Tongue (tissue), 2 donors: ENCODE data around the gene PARD3B. TPM values are rescaled to one million over a fixed set of nuclear protein-coding genes. Genes with fewer than 3 reads are reported as not detected.

Experiments used
- DNase-seq: peaks from one replicate; pipeline ENCODE4 v3.0.0-alpha.2; 2015
- total RNA-seq: library from RNA; depleted of rRNA; stranded (reverse); fragments of >200 nt; gene quantifications from one replicate; pipeline ENCODE4 v1.2.3, GENCODE V29; 2014

PARD3B gene
- total RNA-seq, 1 donor from 2014 or later = 21.5 TPM

- DNase-seq = no peak
These were observed 594.7 kb downstream of the PARD3B start for GRCh38 chr2:205139822-205140463.

DNA sequence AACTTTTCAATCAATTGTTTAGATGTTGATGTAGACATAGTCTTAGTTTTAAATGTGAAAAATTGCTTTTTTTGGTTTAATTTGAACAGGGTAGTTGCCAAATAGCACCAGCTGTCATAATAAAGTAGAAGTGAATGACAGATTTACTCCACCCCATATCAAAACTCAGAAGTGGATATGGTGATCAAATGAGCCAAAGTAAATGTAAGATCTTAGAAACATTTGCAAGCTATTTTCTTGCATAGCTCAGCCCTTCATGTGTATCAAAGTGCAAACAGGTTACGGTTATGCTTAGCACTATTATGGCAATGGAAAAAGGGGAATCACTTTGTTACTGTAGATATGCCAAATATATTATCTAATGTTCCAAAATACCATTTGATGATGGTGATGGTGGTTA, 596.1 kb downstream of the PARD3B start:
- no peak for DNase-seq

DNA sequence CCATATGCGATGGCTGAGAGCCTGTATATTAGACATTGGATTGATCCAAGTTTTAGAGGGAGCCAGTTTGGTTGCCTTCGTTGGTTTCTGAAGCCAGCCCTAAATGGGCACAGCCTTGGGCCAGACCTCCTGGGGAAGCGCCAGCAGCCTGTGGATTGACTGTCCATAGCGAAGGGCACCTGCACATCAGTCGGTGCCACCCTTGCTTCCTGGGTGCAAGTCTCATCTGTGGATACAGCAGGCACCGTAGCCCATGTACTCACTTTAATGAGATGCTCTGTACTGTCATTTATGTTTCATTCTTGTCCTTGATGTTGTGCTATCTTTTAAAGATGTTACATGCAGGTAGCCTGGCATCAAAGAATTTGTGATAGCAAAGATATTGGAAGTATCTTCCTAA, 600.6 kb downstream of the PARD3B start:
- DNase-seq = no peak

- peak; percentile 17 for DNase-seq
These were observed 603.5 kb downstream of the PARD3B start for GRCh38 chr2:205148755-205149154.

DNA sequence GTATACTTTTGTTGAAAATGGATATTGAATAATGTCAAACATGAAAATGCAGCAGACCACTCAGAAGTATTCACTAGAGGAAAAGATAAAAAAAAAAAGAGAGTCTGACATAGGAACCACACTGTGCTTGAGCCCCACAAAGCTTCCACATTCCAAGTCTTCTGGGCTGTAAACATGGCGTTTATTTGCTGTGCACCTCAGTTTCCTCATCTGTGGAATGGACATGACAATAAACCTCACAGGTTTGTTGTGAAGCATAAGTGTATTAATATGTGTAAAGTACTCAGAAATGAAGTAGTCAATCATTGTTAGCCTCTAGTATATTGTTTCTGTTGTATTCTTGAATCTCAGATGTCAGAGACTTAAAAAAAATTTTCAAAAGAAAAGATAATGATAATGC, 611.2 kb downstream of the PARD3B start:
- no peak for DNase-seq

DNA sequence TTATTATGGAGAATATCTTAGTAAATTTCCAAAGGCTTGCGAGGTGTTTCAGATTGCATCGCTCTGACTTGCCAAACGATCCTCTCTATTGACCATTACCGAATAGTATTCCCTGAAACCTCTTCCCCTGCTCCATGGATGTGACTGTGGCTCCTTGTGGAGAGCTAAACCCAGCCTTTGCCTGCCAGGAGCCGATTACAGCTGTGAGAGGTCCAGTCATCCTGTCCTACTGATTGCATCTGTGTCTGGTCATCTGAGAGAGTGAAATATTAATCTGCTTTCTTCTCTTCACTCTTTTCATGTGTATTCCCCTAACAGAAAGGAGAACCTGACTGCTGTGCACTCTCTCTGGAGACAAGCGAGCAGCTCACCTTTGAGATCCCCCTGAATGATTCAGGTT, 613.1 kb downstream of the PARD3B start:
- no peak for DNase-seq

DNA sequence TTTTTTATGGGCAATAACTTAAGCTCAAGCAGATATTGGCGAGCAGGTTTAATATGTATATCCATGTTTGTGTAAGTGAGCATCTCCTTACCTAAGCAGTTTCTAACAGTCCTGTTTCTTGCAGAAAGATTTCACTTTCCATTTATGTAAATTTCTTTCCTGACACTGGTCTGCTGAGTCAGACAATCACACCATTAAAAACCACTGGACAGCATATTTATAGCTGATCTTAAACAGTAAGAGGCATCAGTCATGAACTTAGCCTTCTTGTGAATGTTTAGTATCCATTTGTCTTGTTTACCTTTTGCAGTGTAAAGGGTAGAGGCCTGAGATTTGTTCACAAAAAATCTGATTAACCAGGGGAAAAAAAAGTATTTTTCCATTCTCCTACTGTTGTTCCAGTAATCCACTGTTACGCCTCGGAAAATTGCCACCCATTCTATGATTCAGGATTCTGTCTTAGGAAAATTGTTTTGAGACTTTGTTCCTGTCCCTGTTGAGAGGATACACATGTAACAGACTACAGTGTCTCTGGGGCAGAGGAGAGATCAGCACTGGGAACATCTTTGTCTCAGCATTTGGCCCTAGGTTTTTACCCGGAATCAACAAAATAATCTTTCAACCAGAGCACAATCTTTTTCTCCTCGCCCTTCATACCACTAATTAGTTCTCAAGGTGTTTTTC, 616.0 kb downstream of the PARD3B start:
- no peak for DNase-seq

DNA sequence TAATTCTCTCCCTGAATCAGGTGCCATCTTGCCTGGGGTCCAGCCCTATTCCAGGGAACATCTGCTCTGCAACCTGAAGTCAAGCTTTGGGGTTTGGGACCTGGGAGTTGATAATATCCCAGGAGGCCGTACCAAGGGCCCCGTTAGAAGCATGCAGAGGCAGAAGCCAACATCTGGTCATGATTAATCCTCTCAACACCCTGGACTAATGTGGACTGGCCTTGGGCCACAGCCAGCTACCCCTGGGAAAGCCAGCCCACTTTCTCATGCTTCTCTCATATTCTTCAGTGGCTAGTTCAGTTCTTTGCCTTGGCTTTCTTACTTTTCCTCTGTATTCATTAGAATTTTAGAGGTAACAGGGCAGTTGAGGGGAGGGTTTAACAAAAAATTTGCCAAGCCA, 621.5 kb downstream of the PARD3B start:
- DNase-seq = no peak

DNA sequence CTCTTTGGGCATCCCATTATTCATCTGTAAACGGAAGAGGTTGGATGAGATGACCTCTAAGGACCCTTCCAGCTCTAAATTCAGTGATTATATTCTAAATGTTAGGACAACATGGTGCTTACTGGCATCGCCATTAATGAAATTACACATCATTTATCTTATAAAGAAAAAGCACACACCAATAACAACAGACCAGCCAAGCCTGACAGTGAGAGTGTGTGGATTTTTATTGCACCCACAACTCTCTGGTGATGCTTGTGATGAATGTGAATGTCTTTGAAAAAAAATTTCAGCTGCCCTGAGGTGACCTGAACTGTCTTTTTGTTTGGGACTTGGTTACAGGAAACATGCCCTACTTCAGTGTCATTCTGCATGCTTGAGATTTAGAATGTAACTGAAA, 623.7 kb downstream of the PARD3B start:
- DNase-seq = no peak

- DNase-seq = no peak
These were observed 624.2 kb downstream of the PARD3B start for GRCh38 chr2:205169464-205169863.

DNA sequence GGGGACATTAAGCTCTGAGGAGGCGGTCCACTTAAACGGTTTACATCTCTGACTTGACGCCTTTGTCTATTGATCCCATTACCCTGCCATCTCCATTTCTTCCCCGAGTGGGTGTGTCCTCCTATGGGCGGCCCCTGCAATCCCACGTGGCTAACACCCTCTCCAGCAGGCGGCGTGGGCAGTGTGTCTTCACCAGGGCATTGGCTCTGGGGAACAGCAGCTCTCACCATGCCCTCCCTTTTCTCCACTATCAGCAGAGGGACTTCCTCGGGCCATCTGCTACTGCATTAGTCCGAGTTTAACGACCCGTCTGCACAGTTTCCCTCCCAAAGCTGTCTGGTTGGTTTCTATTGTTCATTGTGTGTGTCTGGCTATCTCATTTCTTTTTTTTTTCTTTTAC, 625.1 kb downstream of the PARD3B start:
- no peak for DNase-seq

GRCh38 chr2:205171261-205171940, 626.1 kb downstream of the PARD3B start:
- no peak for DNase-seq

DNA sequence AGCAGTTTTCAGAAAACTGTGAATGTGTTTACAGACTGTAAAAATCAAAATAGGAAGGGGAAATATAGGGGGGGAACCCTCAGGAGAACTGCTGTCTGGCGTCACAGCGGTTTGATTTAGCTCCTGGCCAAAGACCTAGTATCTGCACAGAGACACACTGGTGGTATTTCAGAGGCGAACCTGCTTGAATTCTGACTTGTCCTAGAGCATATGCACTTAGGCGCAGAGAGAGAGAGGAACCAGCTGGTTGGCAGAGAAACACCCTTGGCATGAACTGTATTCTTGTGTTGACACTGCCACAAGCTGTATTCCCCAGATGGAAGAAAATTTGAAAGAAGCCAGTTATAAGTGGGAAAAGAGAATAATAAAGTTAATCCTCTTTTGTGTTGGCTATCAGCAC, 630.6 kb downstream of the PARD3B start:
- DNase-seq = peak; percentile 78

DNA sequence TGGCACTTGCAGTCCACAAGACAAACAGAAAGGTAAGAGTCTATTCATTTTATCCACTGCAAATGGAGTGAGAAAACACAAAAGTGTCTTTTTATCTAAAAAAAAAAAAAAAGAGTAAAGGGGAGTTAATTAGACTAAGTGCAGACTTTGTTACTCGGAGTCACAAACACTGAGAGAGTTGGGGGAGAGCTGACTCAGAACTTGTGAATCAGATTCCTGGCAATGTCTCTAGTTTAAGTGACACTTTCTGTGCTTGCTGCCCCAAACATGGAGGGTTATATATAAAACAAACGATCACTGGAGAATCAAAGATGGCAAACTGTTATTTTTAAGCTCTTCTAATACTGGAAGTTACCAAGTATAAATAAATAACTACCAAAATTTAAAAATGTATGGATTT, 631.3 kb downstream of the PARD3B start:
- no peak for DNase-seq

DNA sequence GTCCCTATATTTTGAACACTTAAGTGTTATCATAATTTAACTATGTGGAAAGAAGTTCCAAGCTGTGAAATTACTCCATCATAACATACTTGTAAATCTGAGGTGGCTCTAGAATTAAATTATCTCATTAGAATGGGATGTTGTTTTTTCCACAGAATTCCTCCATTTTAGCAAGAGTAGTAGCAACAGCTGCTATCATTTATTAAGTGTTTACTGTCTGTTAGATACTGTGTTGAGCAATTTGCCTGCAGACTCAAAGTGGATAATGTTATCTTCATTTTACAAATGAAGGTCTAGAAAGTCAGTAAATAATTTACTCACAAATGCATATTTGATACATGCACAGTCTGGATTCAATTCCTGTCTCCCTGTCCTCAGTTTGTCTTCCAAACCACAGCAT, 632.3 kb downstream of the PARD3B start:
- DNase-seq = no peak

DNA sequence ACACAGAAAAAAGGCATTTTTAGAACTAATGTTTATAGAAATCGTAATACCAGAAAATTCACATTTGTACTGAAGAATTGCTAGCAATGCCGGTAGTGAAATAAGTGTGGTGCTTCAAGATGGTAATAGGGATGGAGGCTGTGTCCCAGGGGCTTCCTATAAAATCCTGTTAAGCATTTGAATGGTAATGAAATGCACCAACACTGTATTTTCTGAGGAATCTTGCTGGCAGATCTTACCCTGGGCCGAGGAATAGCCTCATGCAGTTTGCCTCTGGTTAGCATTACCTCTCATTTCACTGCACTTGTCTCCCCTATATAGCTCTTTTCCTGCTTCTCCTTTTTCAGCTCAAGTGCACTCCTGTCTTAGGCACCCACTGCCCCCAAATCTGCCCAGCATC, 635.5 kb downstream of the PARD3B start:
- no peak for DNase-seq

DNA sequence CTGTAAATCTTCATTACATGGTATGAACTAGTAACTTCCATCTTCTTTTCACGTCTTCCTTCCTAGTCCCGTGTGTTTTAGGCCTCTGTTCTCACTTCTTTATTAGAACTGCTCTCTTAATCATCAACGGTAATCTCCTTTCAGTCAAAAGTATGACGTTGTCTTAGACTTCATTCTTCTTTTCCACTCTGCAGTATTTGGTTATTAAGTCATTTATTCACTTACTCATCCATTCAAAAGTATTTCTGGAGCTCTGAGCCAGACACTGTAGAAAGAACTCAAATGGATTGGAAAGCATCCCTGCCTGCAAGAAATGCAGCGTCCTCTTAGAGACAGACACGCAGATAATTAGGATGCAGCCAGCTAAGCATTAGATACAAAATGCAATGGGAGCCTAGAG, 642.5 kb downstream of the PARD3B start:
- no peak for DNase-seq

- peak; percentile 40 for DNase-seq
These were observed 643.2 kb downstream of the PARD3B start for GRCh38 chr2:205188239-205189138.

- DNase-seq = no peak
These were observed 644.0 kb downstream of the PARD3B start for GRCh38 chr2:205189301-205189700.

DNA sequence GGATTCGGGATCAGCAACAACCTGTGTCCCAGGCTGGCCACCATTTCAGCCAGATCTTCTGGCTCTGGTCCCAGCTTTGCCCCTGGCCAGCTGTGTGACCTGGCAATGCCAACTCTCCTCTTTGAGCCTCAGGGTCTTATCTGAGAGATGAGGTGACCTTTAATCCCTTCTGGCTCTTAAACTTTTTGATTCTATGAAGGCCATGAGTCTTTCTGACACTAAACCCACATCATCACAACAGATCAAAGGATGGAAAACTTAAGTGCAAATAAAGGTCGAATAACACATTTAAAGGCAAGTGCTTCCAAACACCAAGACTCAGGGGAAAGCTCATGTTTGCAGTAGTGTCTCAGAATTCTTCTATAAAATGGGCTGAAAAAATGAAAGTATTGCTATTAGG, 645.3 kb downstream of the PARD3B start:
- DNase-seq = no peak

DNA sequence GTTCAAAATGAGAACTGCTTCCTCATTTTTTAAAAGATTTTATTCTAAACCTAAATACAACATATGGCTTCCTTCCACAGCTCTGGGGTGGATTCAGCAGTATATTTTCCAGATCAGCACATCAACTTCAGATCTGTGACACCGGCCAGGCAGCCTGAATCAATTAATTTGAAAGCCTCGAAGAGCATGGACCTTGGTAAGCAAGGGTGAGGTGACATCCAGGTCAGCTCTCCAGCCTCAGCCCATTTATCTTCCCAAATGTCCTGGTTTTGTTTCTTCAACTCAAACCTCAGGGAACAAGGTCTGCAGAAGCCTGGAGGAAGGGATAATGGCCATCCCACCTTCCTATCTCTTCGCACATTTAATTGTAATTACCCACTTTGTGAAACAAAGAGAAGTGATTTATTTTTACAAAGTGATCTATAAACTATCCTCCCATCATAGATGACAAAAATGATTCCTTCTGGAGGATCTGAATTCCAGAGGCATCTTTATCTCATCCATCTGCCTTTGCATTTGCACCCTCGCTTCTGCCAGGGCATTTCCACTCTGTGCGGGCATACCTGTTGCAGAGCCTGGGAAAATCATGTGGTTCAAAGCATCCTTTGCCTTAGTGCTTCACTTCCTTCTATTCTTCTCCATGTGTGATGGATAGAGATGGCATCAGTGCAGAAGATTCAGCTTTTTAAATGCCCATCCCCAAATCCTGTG, 648.0 kb downstream of the PARD3B start:
- no peak for DNase-seq

GRCh38 chr2:205193836-205194228, 648.6 kb downstream of the PARD3B start:
- no peak for DNase-seq
